GM19239 (cell line): ENCODE results near the gene CNMD.
"Not testable (repeated sequence)": the region's sequence is repeated elsewhere in the genome, so short reads cannot be mapped to it uniquely, and the experiment has no call there.

Experiments
- DNase-seq: peaks from one replicate; pipeline ENCODE4 v3.0.0; 2011; ENCODE audit warnings: low spot score; ENCODE audit not compliant: insufficient read length
- FAIRE-seq: peaks from 2 replicates; lab custom pipeline; 2011; peaks lifted over from hg19 to GRCh38; lab: Jason Lieb, UNC

The CNMD gene

GRCh38 chr13:52701728-52702465 lies 37.7 kb downstream of the CNMD start:
- FAIRE-seq, result no peak
- no peak for DNase-seq

- FAIRE-seq (no peak), DNase-seq (no peak)
Measured at GRCh38 chr13:52696566-52696965, 43.1 kb downstream of the CNMD start.

- FAIRE-seq (no peak), DNase-seq (no peak)
Measured at GRCh38 chr13:52695856-52696255, 43.8 kb downstream of the CNMD start.

GRCh38 chr13:52686376-52686775 lies 53.2 kb downstream of the CNMD start:
- DNase-seq (no peak), FAIRE-seq (no peak)

- not testable (repeated sequence) for FAIRE-seq, DNase-seq
Measured at GRCh38 chr13:52685806-52686205, 53.8 kb downstream of the CNMD start.

GRCh38 chr13:52677823-52678222 lies 61.8 kb downstream of the CNMD start:
- no peak for FAIRE-seq
- DNase-seq, result no peak

GRCh38 chr13:52673465-52673864 lies 66.2 kb downstream of the CNMD start:
- no peak for DNase-seq
- no peak for FAIRE-seq

GRCh38 chr13:52670726-52671125 lies 68.9 kb downstream of the CNMD start:
- DNase-seq (no peak), FAIRE-seq (no peak)

GRCh38 chr13:52669677-52670076 lies 69.9 kb downstream of the CNMD start:
- FAIRE-seq (no peak), DNase-seq (no peak)

- DNase-seq (no peak), FAIRE-seq (no peak)
Measured at GRCh38 chr13:52665325-52665724, 74.3 kb downstream of the CNMD start.

- DNase-seq (no peak), FAIRE-seq (no peak)
Measured at GRCh38 chr13:52664272-52664671, 75.3 kb downstream of the CNMD start.

- DNase-seq (no peak), FAIRE-seq (no peak)
Measured at GRCh38 chr13:52659340-52659739, 80.3 kb downstream of the CNMD start.
